GM10266 (cell line): ENCODE measurements around the gene CHMP3.

Source experiments
- DNase-seq: peaks from one replicate; pipeline ENCODE4 v3.0.0; 2012; ENCODE audit errors: extremely low spot score
- CTCF ChIP-seq: IDR thresholded peaks from 2 replicates; pipeline ENCODE4 v1.5.1; 2012; ENCODE audit warnings: mild to moderate bottlenecking, low read depth; ENCODE audit not compliant: control insufficient read depth, insufficient read depth; ENCODE audit errors: missing control alignments

CHMP3 gene

GRCh38 chr2:86523491-86523890 is 39.8 kb downstream of the CHMP3 start:
- no peak for TF ChIP-seq CTCF
- DNase-seq: no peak

- TF ChIP-seq CTCF: no peak
- no peak for DNase-seq
Measured at GRCh38 chr2:86522711-86523110, 40.5 kb downstream of the CHMP3 start.

GRCh38 chr2:86521922-86522321 is 41.3 kb downstream of the CHMP3 start:
- no peak for DNase-seq
- no peak for TF ChIP-seq CTCF

- no peak for TF ChIP-seq CTCF
- DNase-seq: no peak
Measured at GRCh38 chr2:86520153-86520552, 43.1 kb downstream of the CHMP3 start.

GRCh38 chr2:86519349-86519748 is 43.9 kb downstream of the CHMP3 start:
- no peak for TF ChIP-seq CTCF

DNA sequence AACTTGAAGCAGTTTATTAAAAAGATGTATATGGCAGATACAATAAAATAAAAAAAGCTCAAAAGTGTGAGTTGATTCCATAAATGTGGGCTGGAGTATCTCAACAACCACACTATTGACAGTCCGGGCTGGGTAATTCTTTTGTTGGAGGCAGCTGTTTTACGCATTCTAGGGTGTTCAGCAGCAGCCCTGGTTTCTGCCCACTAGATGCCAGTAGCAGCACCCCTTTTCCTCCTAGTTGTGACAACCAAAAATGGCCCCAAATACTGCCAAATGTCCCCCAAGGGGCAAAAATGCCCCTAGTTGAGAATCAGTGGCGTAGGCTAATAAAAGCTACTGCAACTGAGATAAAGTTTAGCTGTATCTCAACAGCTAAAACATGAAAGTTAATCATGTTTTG is 44.8 kb downstream of the CHMP3 start:
- TF ChIP-seq CTCF: no peak
- DNase-seq: no peak

More at GRCh38 chr2:86519349-86519748, 43.9 kb downstream of the CHMP3 start:
- no peak for DNase-seq

DNA sequence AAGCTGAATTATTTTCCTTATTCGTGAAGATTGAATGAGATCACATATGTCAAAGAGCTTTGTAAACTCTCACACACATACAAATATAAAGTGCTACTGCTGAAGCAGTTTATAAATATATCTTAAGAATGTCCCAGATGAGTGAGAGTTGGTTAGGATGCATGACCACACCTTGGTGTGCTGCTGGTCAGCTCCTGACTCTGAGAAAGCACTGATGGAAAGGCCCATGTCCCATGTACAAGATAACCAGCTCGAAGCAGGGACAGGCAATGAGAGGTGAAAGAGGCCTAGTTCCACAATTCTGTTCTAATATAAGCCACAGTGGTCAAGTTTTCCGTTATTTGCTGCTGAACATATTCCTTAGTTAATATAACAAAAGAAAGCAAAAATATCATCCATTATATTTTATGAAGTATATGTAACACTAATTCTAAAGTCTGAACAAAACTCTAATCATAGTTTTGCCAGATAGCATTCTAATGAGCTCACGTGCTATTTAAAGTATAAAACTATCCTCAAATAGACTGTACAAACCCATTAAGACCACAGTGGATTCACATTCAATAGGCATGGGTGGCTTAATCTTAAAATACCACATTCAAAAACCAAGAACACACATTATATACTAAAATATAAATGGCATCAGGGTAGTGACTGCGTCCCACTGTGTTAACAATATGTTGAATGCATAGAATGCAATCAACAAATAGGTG is 49.1 kb downstream of the CHMP3 start:
- no peak for DNase-seq
- no peak for TF ChIP-seq CTCF
